Type B pancreatic cell (in vitro differentiated cells): ENCODE results near the gene OTOG. TPM values are rescaled to one million over a fixed set of nuclear protein-coding genes. Genes with fewer than 3 reads are reported as not detected.

ENCODE experiments used
- DNase-seq: peaks from one replicate; pipeline ENCODE4 v3.0.0; 2021; ENCODE audit warnings: mixed read lengths; ENCODE audit not compliant: unreplicated experiment; ENCODE audit errors: extremely low spot score
- H3K27ac Mint-ChIP-seq: 2 replicates; pipeline ENCODE4 v1.8.0; 2021; ENCODE audit warnings: mild to moderate bottlenecking, mixed read lengths
- H3K27me3 Mint-ChIP-seq: 2 replicates; pipeline ENCODE4 v1.8.0; 2021; ENCODE audit warnings: mixed read lengths
- H3K36me3 Mint-ChIP-seq: 2 replicates; pipeline ENCODE4 v1.8.0; 2021; ENCODE audit warnings: mixed read lengths
- H3K4me1 Mint-ChIP-seq: one replicate; pipeline ENCODE4 v1.8.0; 2021; ENCODE audit warnings: mixed read lengths; ENCODE audit not compliant: unreplicated experiment
- H3K4me3 Mint-ChIP-seq: 2 replicates; pipeline ENCODE4 v1.8.0; 2021; ENCODE audit warnings: mild to moderate bottlenecking, mixed read lengths
- H3K9me3 Mint-ChIP-seq: 2 replicates; pipeline ENCODE4 v1.8.0; 2021; ENCODE audit warnings: mixed read lengths
- total RNA-seq: library from RNA; stranded (reverse); gene quantifications from 2 replicates; pipeline ENCODE4 v1.2.1, GENCODE V29; 2021; ENCODE audit warnings: low replicate concordance
- TF ChIP-seq, protein P1 (sequence below): fragments of 200-600 bp; sonication (generic); conservative IDR thresholded peaks from 2 replicates; pipeline ENCODE4 v1.5.0; 2021; ENCODE audit warnings: antibody characterized with exemption, mild to moderate bottlenecking

The OTOG gene
- total RNA-seq, 1 donor from 2014 or later = 1.5 TPM

GRCh38 chr11:17526326-17526725, 20.7 kb upstream of the OTOG start:
- DNase-seq = no peak
- H3K27ac Mint-ChIP-seq = no peak overlapping the region
- peaks cover 4% of the 10 kb centered on the region for H3K27me3 Mint-ChIP-seq
- no peaks in the 10 kb centered on the region for H3K36me3 Mint-ChIP-seq
- no peak overlapping the region for H3K4me3 Mint-ChIP-seq
- no peaks in the 10 kb centered on the region for H3K9me3 Mint-ChIP-seq
- TF ChIP-seq, protein P1, sequence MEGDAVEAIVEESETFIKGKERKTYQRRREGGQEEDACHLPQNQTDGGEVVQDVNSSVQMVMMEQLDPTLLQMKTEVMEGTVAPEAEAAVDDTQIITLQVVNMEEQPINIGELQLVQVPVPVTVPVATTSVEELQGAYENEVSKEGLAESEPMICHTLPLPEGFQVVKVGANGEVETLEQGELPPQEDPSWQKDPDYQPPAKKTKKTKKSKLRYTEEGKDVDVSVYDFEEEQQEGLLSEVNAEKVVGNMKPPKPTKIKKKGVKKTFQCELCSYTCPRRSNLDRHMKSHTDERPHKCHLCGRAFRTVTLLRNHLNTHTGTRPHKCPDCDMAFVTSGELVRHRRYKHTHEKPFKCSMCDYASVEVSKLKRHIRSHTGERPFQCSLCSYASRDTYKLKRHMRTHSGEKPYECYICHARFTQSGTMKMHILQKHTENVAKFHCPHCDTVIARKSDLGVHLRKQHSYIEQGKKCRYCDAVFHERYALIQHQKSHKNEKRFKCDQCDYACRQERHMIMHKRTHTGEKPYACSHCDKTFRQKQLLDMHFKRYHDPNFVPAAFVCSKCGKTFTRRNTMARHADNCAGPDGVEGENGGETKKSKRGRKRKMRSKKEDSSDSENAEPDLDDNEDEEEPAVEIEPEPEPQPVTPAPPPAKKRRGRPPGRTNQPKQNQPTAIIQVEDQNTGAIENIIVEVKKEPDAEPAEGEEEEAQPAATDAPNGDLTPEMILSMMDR = no peak
- H3K4me1 Mint-ChIP-seq = peaks cover 24% of the 10 kb centered on the region

- DNase-seq = no peak
- Mint-ChIP-seq H3K27ac (no peak overlapping the region), H3K27me3 (peaks cover 7% of the 10 kb centered on the region), H3K4me1 (peaks cover 29% of the 10 kb centered on the region), H3K4me3 (no peak overlapping the region), H3K9me3 (no peaks in the 10 kb centered on the region), H3K36me3 (no peaks in the 10 kb centered on the region)
- TF ChIP-seq, protein P1 = no peak
These were observed 20.0 kb upstream of the OTOG start for GRCh38 chr11:17526931-17527627.

GRCh38 chr11:17527628-17527995, 19.4 kb upstream of the OTOG start:
- H3K4me3 Mint-ChIP-seq = no peak overlapping the region
- no peaks in the 10 kb centered on the region for H3K36me3 Mint-ChIP-seq
- TF ChIP-seq, protein P1 = no peak

GRCh38 chr11:17528181-17528691, 18.8 kb upstream of the OTOG start:
- Mint-ChIP-seq H3K4me1 (peaks cover 29% of the 10 kb centered on the region), H3K9me3 (no peaks in the 10 kb centered on the region), H3K36me3 (no peaks in the 10 kb centered on the region), H3K27ac (peak overlapping the region; percentile 41), H3K4me3 (no peak overlapping the region), H3K27me3 (peaks cover 11% of the 10 kb centered on the region)
- no peak for DNase-seq
- TF ChIP-seq, protein P1 = peak; percentile 88

More at GRCh38 chr11:17527628-17527995, 19.4 kb upstream of the OTOG start:
- DNase-seq = no peak
- peaks cover 9% of the 10 kb centered on the region for H3K27me3 Mint-ChIP-seq
- H3K9me3 Mint-ChIP-seq = no peaks in the 10 kb centered on the region
- H3K4me1 Mint-ChIP-seq = peaks cover 29% of the 10 kb centered on the region
- no peak overlapping the region for H3K27ac Mint-ChIP-seq

DNA sequence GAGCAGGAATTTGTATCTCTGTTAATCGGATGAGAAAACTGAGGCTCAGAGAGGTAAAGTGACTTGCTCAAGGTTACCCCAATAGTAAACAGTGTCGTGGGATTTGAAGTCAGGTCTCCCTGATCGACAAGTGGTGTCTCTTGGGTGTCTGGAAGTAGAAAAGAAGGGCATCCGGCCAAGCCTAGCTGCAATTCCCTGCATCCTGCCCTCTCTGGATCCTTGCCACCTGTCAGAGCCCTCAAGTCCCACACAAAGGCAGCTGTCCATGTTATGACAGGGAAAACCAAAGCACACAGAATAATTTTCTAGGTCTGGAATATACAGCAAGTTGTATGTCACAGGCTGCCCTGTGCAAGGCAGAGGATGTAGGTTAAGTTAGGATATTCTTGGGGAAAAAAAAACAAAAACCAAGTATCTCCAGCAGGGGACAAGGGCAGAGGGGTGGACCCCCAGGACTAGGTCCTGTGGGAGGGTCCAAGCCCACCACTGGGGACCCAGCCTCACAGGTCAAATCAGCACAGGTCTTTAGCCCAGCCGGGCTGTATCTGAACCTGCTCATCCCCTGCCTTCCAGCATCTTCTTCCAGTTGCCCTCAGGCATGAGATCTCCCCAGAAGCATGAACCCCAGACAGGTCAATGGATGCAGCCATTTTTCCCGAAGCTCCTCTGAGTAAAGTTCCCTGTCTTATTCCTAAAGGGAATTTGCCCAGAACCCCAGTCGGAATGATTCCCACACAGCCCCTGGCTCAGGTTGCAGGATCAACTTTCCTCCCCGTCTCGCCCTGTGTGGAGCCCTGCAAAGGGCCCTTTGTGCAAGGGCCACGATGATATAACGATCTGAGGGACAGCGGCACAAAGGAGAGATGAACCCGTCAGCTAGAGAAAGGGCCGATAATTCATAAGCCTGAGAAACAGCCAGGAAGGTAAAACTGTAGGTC, 17.9 kb upstream of the OTOG start:
- Mint-ChIP-seq H3K27ac (no peak overlapping the region), H3K27me3 (peaks cover 11% of the 10 kb centered on the region), H3K4me1 (peaks cover 29% of the 10 kb centered on the region), H3K9me3 (no peaks in the 10 kb centered on the region), H3K36me3 (no peaks in the 10 kb centered on the region), H3K4me3 (peak overlapping the region; percentile 28)
- no peak for DNase-seq
- TF ChIP-seq, protein P1 = peak; percentile 16
